Neuron (in vitro differentiated cells): ENCODE results near the gene SERINC2.
"Not testable (repeated sequence)": the region's sequence is repeated elsewhere in the genome, so short reads cannot be mapped to it uniquely, and the experiment has no call there.

ENCODE experiments used
- H2AFZ ChIP-seq: one replicate; pipeline ENCODE4 v1.6.1; 2013; ENCODE audit warnings: low read depth, mild to moderate bottlenecking, inconsistent platforms, low read length, moderate library complexity
- H3K27me3 ChIP-seq: one replicate; pipeline ENCODE4 v1.6.1; 2013; ENCODE audit warnings: low read length; ENCODE audit not compliant: insufficient read depth
- H3K36me3 ChIP-seq: one replicate; pipeline ENCODE4 v1.6.1; 2013; ENCODE audit warnings: low read length; ENCODE audit not compliant: insufficient read depth
- H3K4me1 ChIP-seq: one replicate; pipeline ENCODE4 v1.6.1; 2013; ENCODE audit warnings: low read length; ENCODE audit not compliant: insufficient read depth
- H3K4me3 ChIP-seq: 2 replicates; pipeline ENCODE4 v1.5.1; 2013; ENCODE audit warnings: mild to moderate bottlenecking, low read length, moderate library complexity
- H3K9me3 ChIP-seq: one replicate; pipeline ENCODE4 v1.6.1; 2013; ENCODE audit warnings: low read length

Gene SERINC2

DNA sequence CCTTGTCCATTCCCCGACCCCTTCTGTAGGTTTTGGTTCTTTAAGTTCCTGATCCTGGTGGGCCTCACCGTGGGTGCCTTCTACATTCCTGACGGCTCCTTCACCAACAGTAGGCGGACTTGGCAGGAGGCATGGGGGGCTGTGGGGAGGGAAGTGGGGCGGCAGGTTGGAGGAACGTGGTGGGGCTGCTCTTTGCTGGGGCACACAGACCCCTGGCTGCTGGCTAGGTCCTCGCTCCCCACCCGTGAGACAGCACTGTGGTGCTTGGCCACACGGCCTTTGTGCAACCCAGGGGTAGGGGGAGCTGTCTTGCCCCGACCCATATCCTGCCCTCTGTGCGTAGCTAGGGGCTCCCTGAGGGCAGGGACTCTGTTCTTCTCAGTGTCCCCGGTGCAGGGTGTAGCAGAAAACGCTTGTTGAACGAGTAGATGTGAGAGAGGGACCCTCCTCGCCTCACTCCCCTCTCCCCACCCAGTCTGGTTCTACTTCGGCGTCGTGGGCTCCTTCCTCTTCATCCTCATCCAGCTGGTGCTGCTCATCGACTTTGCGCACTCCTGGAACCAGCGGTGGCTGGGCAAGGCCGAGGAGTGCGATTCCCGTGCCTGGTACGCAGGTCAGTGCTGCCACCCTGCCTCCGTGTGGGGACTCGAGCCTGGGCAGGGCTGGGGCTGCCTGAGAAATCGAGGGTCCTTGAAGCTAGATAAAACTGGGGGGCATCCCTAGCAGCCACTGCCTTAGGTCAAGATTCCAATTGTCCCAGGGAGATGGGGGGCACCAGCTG is 12.5 kb downstream of the SERINC2 start:
- no peak overlapping the region for H3K4me3 ChIP-seq
- peaks cover 12% of the 10 kb centered on the region for H3K36me3 ChIP-seq
- peaks cover 12% of the 10 kb centered on the region for H3K4me1 ChIP-seq
- no peaks in the 10 kb centered on the region for H3K9me3 ChIP-seq
- no peaks in the 10 kb centered on the region for H3K27me3 ChIP-seq
- no peak overlapping the region for H2AFZ ChIP-seq

DNA sequence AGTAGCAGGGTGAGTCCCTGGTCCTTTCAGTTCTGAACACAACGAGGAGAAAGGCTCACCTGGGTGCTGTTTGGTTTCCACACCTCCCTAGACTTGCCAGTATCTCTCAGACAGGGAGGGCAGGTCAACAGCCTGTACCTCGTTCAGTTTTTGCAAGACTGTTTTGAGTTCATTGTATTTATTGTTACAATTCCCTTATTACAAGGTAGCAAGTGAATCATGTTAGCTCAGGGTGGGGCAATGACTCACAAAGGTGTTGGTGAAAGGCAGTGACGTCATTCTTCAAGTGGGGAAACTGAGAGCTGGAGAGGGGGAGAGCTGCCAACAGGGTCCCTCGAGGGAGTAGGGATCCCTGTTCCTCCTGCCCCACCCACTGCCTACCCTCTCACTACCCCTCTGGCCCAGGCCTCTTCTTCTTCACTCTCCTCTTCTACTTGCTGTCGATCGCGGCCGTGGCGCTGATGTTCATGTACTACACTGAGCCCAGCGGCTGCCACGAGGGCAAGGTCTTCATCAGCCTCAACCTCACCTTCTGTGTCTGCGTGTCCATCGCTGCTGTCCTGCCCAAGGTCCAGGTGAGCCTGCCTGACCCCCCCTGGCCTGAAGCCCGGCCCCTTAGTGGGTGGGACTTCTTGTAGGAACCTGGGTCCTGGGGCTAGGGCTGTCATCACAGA is 13.4 kb downstream of the SERINC2 start:
- H3K4me1 ChIP-seq, result peaks cover 8% of the 10 kb centered on the region
- H2AFZ ChIP-seq, result no peak overlapping the region
- peaks cover 12% of the 10 kb centered on the region for H3K36me3 ChIP-seq
- H3K4me3 ChIP-seq, result no peak overlapping the region
- no peaks in the 10 kb centered on the region for H3K9me3 ChIP-seq
- no peaks in the 10 kb centered on the region for H3K27me3 ChIP-seq

DNA sequence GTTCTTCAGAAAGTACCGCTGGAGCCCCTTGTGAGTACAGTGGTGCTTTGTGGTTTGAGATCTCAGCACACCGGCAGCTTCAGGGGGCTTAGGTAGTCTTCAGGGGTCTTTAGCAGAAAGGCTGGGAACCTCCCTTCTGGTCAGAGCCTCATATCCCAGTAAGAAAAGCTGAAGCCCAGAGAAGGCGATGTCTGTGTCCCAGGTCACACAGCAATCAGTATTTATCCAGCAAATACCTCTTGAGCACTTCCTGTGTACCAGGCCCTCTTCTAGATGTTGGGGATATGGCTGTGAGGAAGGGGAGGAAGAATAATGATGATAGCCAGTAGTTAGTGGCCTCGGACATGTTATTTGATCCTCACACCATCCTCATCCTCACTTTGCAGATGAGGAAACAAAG is 14.3 kb downstream of the SERINC2 start:
- Histone ChIP-seq H2AFZ (no peak overlapping the region), H3K9me3 (no peaks in the 10 kb centered on the region)

DNA sequence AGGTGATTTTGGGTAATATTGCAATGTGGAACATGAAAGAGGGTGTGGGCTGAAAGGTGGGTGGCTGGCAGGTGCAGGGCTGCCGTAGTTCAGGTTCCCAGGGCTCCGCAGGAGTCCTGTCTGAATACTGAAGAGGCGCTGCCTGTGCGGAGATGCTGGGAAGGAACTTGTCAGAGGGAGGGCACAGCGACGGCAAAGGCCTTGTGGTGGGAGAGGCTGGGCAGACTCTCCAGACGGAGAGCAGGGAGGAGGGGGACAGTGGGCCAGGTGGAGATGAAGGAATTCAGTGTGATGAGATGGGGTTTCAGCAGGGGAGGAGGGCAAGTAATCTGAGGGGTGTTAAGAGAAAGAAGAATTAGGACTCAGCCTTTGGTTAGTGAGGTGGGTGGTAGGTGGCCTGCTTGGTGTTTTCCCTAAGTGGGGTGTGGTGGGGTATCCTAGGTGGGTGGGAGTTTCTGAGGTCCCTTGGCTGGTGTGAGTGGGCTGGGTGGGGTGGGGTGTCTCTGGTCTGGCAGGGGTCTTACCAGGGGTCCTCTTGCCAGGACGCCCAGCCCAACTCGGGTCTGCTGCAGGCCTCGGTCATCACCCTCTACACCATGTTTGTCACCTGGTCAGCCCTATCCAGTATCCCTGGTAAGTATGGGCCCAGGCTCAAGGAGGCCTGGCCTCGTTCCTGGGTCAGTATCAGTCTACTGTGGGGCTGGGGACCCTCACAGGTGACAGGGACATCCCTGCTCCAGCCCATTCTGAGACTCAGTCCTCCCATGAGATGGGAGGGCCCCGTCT is 15.6 kb downstream of the SERINC2 start:
- Histone ChIP-seq H3K36me3 (peaks cover 12% of the 10 kb centered on the region), H3K4me1 (no peaks in the 10 kb centered on the region), H3K4me3 (no peak overlapping the region), H2AFZ (no peak overlapping the region), H3K27me3 (no peaks in the 10 kb centered on the region), H3K9me3 (no peaks in the 10 kb centered on the region)

More for the DNA sequence above, 14.3 kb downstream of the SERINC2 start:
- H3K4me1 ChIP-seq, result peaks cover 3% of the 10 kb centered on the region
- peaks cover 12% of the 10 kb centered on the region for H3K36me3 ChIP-seq
- H3K4me3 ChIP-seq, result no peak overlapping the region
- H3K27me3 ChIP-seq, result no peaks in the 10 kb centered on the region

DNA sequence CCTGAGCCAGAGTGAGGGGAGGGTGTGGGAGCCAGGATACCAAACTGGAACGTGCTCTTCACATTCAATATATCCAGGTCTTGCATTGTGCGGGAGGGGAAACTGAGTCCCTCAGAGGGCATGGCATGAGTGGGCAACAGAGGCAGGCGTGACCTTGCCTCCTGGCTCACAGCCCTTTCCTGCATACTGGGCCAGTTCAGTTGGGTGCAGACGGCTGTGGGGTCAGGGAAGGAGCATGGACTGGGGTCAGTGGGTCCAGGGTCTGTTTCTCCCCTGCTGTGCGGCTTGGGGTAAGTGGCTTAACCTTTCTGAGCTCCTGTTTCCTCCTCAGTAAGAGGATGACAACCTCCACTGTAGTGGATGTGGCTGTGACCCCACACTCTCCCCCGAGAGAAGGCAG is 16.6 kb downstream of the SERINC2 start:
- Histone ChIP-seq H3K4me3 (no peak overlapping the region), H3K36me3 (peaks cover 12% of the 10 kb centered on the region), H2AFZ (no peak overlapping the region)

DNA sequence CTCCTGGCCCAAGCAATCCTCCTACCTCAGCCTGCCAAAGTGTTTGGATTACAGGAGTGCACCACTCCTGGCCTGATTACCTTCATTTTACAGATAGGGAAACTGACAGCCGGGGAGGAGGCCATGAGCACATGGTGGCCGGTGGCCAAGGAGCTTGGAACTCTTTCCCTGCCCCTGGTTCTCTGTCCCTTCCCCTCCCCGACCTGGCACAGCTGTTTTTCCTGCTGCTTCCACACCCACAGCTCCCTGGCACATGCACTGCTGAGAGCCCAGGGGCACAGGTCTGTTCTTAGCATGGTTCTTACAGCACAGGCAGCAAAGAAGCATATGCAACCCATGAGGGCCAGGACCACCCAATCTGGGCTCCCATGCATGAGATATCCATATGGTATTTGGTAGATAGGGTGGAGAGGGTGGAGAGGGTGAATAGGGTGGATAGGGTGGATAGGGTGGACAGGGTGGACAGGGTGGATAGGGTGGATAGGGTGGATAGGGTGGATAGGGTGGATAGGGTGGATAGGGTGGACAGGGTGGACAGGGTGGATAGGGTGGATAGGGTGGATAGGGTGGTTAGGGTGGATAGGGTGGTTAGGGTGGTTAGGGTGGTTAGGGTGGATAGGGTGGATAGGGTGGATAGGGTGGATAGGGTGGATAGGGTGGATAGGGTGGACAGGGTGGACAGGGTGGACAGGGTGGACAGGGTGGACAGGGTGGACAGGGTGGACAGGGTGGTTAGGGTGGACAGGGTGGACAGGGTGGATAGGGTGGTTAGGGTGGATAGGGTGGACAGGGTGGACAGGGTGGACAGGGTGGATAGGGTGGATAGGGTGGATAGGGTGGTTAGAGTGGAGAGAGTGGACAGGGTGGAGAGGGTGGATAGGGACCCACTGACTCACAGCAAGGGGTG is 18.6 kb downstream of the SERINC2 start:
- not testable (repeated sequence) for H2AFZ ChIP-seq, H3K9me3 ChIP-seq, H3K27me3 ChIP-seq, H3K36me3 ChIP-seq, H3K4me1 ChIP-seq, H3K4me3 ChIP-seq

More for the DNA sequence above, 16.6 kb downstream of the SERINC2 start:
- Histone ChIP-seq H3K9me3 (no peaks in the 10 kb centered on the region), H3K27me3 (no peaks in the 10 kb centered on the region), H3K4me1 (no peaks in the 10 kb centered on the region)

DNA sequence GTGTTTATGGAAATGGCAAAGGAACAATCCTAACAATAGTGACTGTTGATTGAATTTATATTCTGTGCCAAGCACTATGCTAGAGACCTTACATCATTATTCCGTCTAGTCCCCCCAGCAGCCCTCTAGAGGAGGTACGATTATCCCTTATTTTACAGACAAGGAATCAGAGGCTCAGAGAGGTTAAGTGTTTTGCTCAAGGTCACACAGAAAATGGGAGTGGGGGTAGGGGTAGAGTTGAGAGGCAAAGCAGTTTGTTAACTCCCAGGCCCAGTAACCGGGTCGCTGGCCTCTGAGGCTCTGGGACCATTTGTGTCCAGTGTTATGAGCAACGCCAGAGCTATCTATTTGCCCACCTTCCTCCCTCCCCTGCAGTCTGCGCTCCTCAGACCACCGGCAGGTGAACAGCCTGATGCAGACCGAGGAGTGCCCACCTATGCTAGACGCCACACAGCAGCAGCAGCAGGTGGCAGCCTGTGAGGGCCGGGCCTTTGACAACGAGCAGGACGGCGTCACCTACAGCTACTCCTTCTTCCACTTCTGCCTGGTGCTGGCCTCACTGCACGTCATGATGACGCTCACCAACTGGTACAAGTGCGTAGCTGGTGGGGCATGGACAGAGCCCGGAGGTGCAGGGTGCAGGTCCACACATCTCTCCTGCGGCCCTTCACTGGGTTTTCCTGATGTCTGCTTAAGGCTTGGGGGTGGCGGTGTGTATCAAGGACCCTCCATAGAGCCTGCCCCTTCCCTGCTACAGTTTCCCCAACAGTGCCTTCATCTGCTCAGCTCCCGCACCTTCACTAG is 19.8 kb downstream of the SERINC2 start:
- no peaks in the 10 kb centered on the region for H3K27me3 ChIP-seq
- no peaks in the 10 kb centered on the region for H3K4me1 ChIP-seq
- peaks cover 4% of the 10 kb centered on the region for H3K36me3 ChIP-seq
- H2AFZ ChIP-seq, result no peak overlapping the region
- no peaks in the 10 kb centered on the region for H3K9me3 ChIP-seq
- H3K4me3 ChIP-seq, result no peak overlapping the region

DNA sequence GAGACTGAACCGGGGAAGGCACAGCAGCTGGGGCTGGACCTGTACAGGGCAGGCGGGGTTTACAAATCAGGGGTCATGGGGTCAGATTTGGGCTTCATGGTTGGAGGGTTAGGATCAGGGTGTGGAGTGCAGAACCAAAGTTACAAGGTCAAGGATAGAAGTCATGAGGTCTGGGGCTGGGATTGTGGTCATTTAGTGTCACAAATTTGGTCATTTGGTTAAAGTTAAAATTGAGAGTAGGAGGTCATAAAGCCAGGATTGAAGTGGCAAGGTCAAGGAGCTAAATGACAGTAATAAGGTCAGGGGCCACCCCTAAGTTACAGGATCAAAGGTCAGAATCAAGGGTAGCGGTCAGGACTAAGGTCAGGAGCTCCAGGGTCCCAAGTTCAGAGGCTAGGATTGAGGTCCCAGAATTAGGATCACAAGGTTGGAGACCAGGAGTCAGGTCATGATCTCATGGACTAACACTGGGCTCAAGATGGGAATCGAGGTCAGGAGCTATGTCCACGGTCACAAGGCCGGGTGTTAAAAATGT is 20.4 kb downstream of the SERINC2 start:
- Histone ChIP-seq H3K9me3 (no peaks in the 10 kb centered on the region), H3K4me1 (no peaks in the 10 kb centered on the region), H3K36me3 (peaks cover 4% of the 10 kb centered on the region), H2AFZ (no peak overlapping the region), H3K4me3 (no peak overlapping the region), H3K27me3 (no peaks in the 10 kb centered on the region)

DNA sequence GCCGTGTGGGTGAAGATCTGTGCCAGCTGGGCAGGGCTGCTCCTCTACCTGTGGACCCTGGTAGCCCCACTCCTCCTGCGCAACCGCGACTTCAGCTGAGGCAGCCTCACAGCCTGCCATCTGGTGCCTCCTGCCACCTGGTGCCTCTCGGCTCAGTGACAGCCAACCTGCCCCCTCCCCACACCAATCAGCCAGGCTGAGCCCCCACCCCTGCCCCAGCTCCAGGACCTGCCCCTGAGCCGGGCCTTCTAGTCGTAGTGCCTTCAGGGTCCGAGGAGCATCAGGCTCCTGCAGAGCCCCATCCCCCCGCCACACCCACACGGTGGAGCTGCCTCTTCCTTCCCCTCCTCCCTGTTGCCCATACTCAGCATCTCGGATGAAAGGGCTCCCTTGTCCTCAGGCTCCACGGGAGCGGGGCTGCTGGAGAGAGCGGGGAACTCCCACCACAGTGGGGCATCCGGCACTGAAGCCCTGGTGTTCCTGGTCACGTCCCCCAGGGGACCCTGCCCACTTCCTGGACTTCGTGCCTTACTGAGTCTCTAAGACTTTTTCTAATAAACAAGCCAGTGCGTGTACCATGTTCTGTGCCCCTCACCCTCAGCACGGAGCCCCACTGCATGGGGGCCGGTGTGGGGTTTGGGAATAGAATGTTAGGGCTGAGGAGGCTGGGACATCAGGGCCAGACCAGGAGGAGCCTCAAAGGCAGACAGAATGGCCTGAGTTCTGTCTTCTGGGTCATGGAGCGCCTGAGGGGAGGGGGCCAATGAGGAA is 21.3 kb downstream of the SERINC2 start:
- Histone ChIP-seq H2AFZ (no peak overlapping the region), H3K36me3 (peaks cover 2% of the 10 kb centered on the region), H3K4me3 (no peak overlapping the region), H3K27me3 (no peaks in the 10 kb centered on the region), H3K4me1 (no peaks in the 10 kb centered on the region), H3K9me3 (no peaks in the 10 kb centered on the region)

DNA sequence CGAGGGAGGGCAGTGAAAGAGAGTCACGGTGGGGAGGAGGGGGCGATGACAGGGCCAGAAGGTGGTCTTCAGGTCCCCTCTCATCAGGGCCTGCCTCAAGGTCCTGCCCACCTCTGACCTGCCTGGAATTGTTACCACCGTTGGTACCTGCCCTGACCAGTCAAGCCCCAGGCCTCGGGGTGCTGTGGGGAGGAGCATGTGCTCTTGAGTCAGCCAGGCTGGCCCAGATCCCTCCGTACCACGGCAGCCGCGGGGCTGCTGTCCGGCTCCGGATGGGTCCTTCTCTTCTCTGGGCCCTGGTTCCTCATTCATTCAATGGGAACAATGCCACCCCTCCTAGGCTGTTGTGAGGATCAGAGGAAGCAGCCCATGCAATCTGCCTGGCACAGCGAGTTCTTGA is 22.0 kb downstream of the SERINC2 start:
- Histone ChIP-seq H3K4me1 (no peaks in the 10 kb centered on the region), H3K9me3 (no peaks in the 10 kb centered on the region), H3K4me3 (no peak overlapping the region), H3K36me3 (no peaks in the 10 kb centered on the region), H2AFZ (no peak overlapping the region), H3K27me3 (no peaks in the 10 kb centered on the region)
